GM23338 (cell line): ENCODE results near the gene UBE2H. TPM values are rescaled to one million over a fixed set of nuclear protein-coding genes. Genes with fewer than 3 reads are reported as not detected.

Experiments used
- ATAC-seq: fragments of 200-7000 bp; cut with Tn5 transposase; 3 replicates; pipeline ENCODE4 v1.9.1; 2020
- DNase-seq: peaks from one replicate; pipeline ENCODE4 v3.0.0-alpha.2; 2015; ENCODE audit warnings: low spot score
- H2AFZ ChIP-seq: fragments of 200-600 bp; sonication (generic); 2 replicates; pipeline ENCODE4 v1.8.0; 2016; ENCODE audit warnings: antibody characterized with exemption, mild to moderate bottlenecking, moderate library complexity
- H3F3A ChIP-seq: fragments of 200-600 bp; sonication (generic); replicated peaks from 2 replicates; pipeline ENCODE4 v1.8.0; 2017; ENCODE audit warnings: antibody characterized with exemption, mixed run types, low read depth
- H3K27ac ChIP-seq: fragments of 200-600 bp; sonication (generic); 2 replicates; pipeline ENCODE4 v1.6.1; 2016; ENCODE audit warnings: low read depth
- H3K27me3 ChIP-seq: fragments of 200-600 bp; sonication (generic); 2 replicates; pipeline ENCODE4 v1.8.0; 2016; ENCODE audit warnings: mild to moderate bottlenecking, mixed run types, moderate library complexity; ENCODE audit not compliant: insufficient read depth
- H3K36me3 ChIP-seq: fragments of 200-600 bp; sonication (generic); 2 replicates; pipeline ENCODE4 v1.8.0; 2016; ENCODE audit warnings: mild to moderate bottlenecking; ENCODE audit not compliant: insufficient read depth
- H3K4me1 ChIP-seq: fragments of 200-600 bp; sonication (generic); 2 replicates; pipeline ENCODE4 v1.8.0; 2016; ENCODE audit warnings: mild to moderate bottlenecking, moderate library complexity; ENCODE audit not compliant: insufficient read depth
- H3K4me2 ChIP-seq: fragments of 200-600 bp; sonication (generic); 2 replicates; pipeline ENCODE4 v1.7.1; 2017; ENCODE audit warnings: mixed run types
- H3K4me3 ChIP-seq: fragments of 200-600 bp; sonication (generic); 2 replicates; pipeline ENCODE4 v1.6.1; 2016; ENCODE audit warnings: mixed run types
- H3K79me2 ChIP-seq: fragments of 200-600 bp; sonication (generic); replicated peaks from 2 replicates; pipeline ENCODE4 v1.8.0; 2017; ENCODE audit warnings: mild to moderate bottlenecking; ENCODE audit not compliant: insufficient read depth
- H3K9me2 ChIP-seq: fragments of 200-600 bp; sonication (generic); 2 replicates; pipeline ENCODE4 v1.8.0; 2017; ENCODE audit not compliant: insufficient read depth
- H4K20me1 ChIP-seq: fragments of 200-600 bp; sonication (generic); replicated peaks from 2 replicates; pipeline ENCODE4 v1.8.0; 2017; ENCODE audit warnings: mild to moderate bottlenecking; ENCODE audit not compliant: insufficient read depth
- H3K27ac Mint-ChIP-seq: 2 replicates; pipeline ENCODE4 v1.8.0; 2020; ENCODE audit warnings: inconsistent platforms, mild to moderate bottlenecking, moderate library complexity, mixed read lengths
- H3K27me3 Mint-ChIP-seq: 3 replicates; pipeline ENCODE4 v1.8.0; 2022; ENCODE audit warnings: low read depth, mild to moderate bottlenecking, moderate library complexity, mixed read lengths, inconsistent platforms; ENCODE audit not compliant: insufficient read depth, poor library complexity
- H3K36me3 Mint-ChIP-seq: 3 replicates; pipeline ENCODE4 v1.8.0; 2021; ENCODE audit warnings: low read depth, mild to moderate bottlenecking, inconsistent platforms, moderate library complexity, mixed read lengths
- H3K4me1 Mint-ChIP-seq: 3 replicates; pipeline ENCODE4 v1.8.0; 2020; ENCODE audit warnings: mild to moderate bottlenecking, inconsistent platforms, mixed read lengths
- H3K4me3 Mint-ChIP-seq: 3 replicates; pipeline ENCODE4 v1.8.0; 2021; ENCODE audit warnings: moderate library complexity, mild to moderate bottlenecking, inconsistent platforms, mixed read lengths
- H3K9me3 Mint-ChIP-seq: 3 replicates; pipeline ENCODE4 v1.8.0; 2020; ENCODE audit warnings: moderate library complexity, mild to moderate bottlenecking, inconsistent platforms, mixed read lengths
- CREB1 ChIP-seq: fragments of 250-450 bp; sonication (Bioruptor Pico); IDR thresholded peaks from 2 replicates; pipeline ENCODE4 v1.5.0; 2020; ENCODE audit warnings: low read depth, mild to moderate bottlenecking, moderate library complexity
- EZH2 ChIP-seq: fragments of 200-600 bp; sonication (generic); IDR thresholded peaks from one replicate; pipeline ENCODE4 v1.8.0; 2017; ENCODE audit warnings: antibody characterized with exemption, mild to moderate bottlenecking, low read depth; ENCODE audit not compliant: unreplicated experiment
- EZH2phosphoT487 ChIP-seq: fragments of 200-600 bp; sonication (generic); IDR thresholded peaks from one replicate; pipeline ENCODE4 v1.8.1; 2018; ENCODE audit warnings: antibody characterized with exemption; ENCODE audit not compliant: unreplicated experiment
- JUNB ChIP-seq: IDR thresholded peaks from one replicate; pipeline ENCODE4 v1.6.1; 2016; ENCODE audit warnings: antibody characterized with exemption; ENCODE audit not compliant: unreplicated experiment
- NANOG ChIP-seq: IDR thresholded peaks from 2 replicates; pipeline ENCODE4 v1.6.1; 2016; ENCODE audit warnings: antibody characterized with exemption, borderline replicate concordance
- POLR2AphosphoS5 ChIP-seq: IDR thresholded peaks from 2 replicates; pipeline ENCODE4 v1.6.1; 2016; ENCODE audit warnings: antibody characterized with exemption, low read depth
- STAT1 ChIP-seq: IDR thresholded peaks from one replicate; pipeline ENCODE4 v1.6.1; 2016; ENCODE audit warnings: antibody characterized with exemption; ENCODE audit not compliant: unreplicated experiment
- ZNF114 ChIP-seq: fragments of 250-450 bp; sonication (Bioruptor Pico); IDR thresholded peaks from 2 replicates; pipeline ENCODE4 v1.5.0; 2020; ENCODE audit warnings: mild to moderate bottlenecking, moderate library complexity
- ZNF331 ChIP-seq: fragments of 250-450 bp; sonication (Bioruptor Pico); IDR thresholded peaks from 2 replicates; pipeline ENCODE4 v1.5.0; 2020; ENCODE audit warnings: low read depth, mild to moderate bottlenecking, moderate library complexity
- polyA plus RNA-seq: library from polyadenylated mRNA; unstranded; fragments of >200 nt; fragmentation: Nextera tagmentation; extraction: Ambion mirVana; gene quantifications from 2 replicates; pipeline ENCODE4 v1.2.1, GENCODE V29; 2016
- total RNA-seq: library from RNA; depleted of rRNA; stranded (reverse); fragments of >200 nt; shearing (Covaris generic); gene quantifications from 2 replicates; pipeline ENCODE4 v1.2.3, GENCODE V29; 2014
- TF ChIP-seq, protein P1 (sequence below): fragments of 250-450 bp; sonication (Bioruptor Pico); IDR thresholded peaks from 2 replicates; pipeline ENCODE4 v1.5.0; 2020; ENCODE audit warnings: mild to moderate bottlenecking, moderate library complexity
- TF ChIP-seq, protein P2 (sequence below): IDR thresholded peaks from 2 replicates; pipeline ENCODE4 v1.6.1; 2016; ENCODE audit warnings: antibody characterized with exemption
- TF ChIP-seq, protein P3 (sequence below): IDR thresholded peaks from one replicate; pipeline ENCODE4 v1.6.1; 2018; ENCODE audit warnings: antibody characterized with exemption; ENCODE audit not compliant: unreplicated experiment
- TF ChIP-seq, protein P4 (sequence below), 2 experiments: fragments of 200-600 bp in 1 of 2; sonication (generic) in 1 of 2; conservative IDR thresholded peaks; 2 replicates each; pipeline versions ENCODE4 v1.5.1 to v1.6.1; 2016 to 2017; ENCODE audit warnings: antibody characterized with exemption in 2 of 2, low read depth in 2 of 2, mild to moderate bottlenecking in 2 of 2, moderate library complexity in 1 of 2

Gene UBE2H
- total and polyA plus RNA-seq, 2 experiments from 2014 or later: 40.8 to 86.5 TPM

DNA sequence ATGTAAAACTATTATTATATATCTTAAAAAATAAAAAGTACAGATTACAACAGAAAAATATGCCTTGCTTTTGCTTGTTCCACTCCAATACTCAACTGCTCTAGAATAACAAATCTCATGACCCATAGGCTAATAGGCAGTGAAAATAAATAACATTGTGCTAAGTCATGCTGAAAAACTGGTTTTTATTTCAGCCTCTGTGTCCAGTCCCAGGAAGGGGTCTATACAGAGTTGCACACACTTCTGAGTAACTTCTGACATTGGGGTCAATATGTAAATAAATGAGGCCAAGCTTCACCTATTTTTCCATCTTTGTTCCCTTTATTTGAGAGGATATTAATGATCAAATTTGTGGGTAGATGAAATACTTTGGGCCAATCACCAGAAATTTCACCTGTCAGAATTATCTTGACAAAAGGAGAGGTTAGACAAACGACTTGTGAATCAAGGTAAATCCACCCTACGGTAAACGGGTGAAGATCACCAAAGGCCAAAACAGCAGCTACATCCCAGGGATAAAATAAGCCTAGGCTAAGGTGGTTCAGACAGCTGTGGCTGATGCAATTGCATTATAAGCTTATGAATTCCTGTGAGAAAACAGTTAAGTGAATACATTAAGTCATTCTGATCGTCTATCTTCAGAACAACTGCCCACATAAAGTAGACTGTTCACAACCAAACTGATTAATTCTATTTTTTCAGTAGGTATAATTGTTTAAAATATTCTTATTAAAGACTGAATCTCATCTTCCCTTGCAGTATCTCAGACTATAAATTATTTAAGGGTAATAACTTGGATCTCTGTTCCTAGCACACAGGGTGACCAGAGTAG is 87.5 kb downstream of the UBE2H start:
- Mint-ChIP-seq H3K36me3 (peaks cover 5% of the 10 kb centered on the region; the same call in 2 of the 3 replicates), H3K4me1 (peaks cover 46% of the 10 kb centered on the region), H3K27me3 (peaks cover 2% of the 10 kb centered on the region), H3K27ac (peak overlapping the region; percentile 47; the same call in 1 of the 2 replicates), H3K4me3 (no peak overlapping the region), H3K9me3 (no peaks in the 10 kb centered on the region; the same call in 2 of the 3 replicates)
- Histone ChIP-seq H4K20me1 (peaks cover 13% of the 10 kb centered on the region; the same call in 1 of the 2 replicates), H3K27ac (peak overlapping the region; percentile 56; the same call in 1 of the 2 replicates), H3K27me3 (no peaks in the 10 kb centered on the region), H3K4me1 (peaks cover 18% of the 10 kb centered on the region), H2AFZ (no peak overlapping the region), H3K9me2 (no peaks in the 10 kb centered on the region), H3K36me3 (0 out of 2 replicates have a peak, but pooled peaks cover 3% of the 10 kb centered on the region), H3K4me3 (no peak overlapping the region), H3K79me2 (peaks cover 73% of the 10 kb centered on the region), H3F3A (no peaks in the 10 kb centered on the region), H3K4me2 (no peak overlapping the region)
- DNase-seq (no peak), ATAC-seq (no peak)
- TF ChIP-seq, protein P1, sequence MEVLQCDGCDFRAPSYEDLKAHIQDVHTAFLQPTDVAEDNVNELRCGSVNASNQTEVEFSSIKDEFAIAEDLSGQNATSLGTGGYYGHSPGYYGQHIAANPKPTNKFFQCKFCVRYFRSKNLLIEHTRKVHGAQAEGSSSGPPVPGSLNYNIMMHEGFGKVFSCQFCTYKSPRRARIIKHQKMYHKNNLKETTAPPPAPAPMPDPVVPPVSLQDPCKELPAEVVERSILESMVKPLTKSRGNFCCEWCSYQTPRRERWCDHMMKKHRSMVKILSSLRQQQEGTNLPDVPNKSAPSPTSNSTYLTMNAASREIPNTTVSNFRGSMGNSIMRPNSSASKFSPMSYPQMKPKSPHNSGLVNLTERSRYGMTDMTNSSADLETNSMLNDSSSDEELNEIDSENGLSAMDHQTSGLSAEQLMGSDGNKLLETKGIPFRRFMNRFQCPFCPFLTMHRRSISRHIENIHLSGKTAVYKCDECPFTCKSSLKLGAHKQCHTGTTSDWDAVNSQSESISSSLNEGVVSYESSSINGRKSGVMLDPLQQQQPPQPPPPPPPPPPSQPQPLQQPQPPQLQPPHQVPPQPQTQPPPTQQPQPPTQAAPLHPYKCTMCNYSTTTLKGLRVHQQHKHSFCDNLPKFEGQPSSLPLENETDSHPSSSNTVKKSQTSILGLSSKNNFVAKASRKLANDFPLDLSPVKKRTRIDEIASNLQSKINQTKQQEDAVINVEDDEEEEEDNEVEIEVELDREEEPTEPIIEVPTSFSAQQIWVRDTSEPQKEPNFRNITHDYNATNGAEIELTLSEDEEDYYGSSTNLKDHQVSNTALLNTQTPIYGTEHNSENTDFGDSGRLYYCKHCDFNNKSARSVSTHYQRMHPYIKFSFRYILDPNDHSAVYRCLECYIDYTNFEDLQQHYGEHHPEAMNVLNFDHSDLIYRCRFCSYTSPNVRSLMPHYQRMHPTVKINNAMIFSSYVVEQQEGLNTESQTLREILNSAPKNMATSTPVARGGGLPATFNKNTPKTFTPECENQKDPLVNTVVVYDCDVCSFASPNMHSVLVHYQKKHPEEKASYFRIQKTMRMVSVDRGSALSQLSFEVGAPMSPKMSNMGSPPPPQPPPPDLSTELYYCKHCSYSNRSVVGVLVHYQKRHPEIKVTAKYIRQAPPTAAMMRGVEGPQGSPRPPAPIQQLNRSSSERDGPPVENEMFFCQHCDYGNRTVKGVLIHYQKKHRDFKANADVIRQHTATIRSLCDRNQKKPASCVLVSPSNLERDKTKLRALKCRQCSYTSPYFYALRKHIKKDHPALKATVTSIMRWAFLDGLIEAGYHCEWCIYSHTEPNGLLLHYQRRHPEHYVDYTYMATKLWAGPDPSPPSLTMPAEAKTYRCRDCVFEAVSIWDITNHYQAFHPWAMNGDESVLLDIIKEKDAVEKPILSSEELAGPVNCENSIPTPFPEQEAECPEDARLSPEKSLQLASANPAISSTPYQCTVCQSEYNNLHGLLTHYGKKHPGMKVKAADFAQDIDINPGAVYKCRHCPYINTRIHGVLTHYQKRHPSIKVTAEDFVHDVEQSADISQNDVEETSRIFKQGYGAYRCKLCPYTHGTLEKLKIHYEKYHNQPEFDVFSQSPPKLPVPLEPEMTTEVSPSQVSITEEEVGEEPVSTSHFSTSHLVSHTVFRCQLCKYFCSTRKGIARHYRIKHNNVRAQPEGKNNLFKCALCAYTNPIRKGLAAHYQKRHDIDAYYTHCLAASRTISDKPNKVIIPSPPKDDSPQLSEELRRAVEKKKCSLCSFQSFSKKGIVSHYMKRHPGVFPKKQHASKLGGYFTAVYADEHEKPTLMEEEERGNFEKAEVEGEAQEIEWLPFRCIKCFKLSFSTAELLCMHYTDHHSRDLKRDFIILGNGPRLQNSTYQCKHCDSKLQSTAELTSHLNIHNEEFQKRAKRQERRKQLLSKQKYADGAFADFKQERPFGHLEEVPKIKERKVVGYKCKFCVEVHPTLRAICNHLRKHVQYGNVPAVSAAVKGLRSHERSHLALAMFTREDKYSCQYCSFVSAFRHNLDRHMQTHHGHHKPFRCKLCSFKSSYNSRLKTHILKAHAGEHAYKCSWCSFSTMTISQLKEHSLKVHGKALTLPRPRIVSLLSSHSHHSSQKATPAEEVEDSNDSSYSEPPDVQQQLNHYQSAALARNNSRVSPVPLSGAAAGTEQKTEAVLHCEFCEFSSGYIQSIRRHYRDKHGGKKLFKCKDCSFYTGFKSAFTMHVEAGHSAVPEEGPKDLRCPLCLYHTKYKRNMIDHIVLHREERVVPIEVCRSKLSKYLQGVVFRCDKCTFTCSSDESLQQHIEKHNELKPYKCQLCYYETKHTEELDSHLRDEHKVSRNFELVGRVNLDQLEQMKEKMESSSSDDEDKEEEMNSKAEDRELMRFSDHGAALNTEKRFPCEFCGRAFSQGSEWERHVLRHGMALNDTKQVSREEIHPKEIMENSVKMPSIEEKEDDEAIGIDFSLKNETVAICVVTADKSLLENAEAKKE: no peak
- TF ChIP-seq EZH2: no peak
- TF ChIP-seq EZH2phosphoT487: no peak
- TF ChIP-seq, protein P2, sequence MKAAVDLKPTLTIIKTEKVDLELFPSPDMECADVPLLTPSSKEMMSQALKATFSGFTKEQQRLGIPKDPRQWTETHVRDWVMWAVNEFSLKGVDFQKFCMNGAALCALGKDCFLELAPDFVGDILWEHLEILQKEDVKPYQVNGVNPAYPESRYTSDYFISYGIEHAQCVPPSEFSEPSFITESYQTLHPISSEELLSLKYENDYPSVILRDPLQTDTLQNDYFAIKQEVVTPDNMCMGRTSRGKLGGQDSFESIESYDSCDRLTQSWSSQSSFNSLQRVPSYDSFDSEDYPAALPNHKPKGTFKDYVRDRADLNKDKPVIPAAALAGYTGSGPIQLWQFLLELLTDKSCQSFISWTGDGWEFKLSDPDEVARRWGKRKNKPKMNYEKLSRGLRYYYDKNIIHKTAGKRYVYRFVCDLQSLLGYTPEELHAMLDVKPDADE: no peak
- TF ChIP-seq ZNF114: no peak
- TF ChIP-seq, protein P3, sequence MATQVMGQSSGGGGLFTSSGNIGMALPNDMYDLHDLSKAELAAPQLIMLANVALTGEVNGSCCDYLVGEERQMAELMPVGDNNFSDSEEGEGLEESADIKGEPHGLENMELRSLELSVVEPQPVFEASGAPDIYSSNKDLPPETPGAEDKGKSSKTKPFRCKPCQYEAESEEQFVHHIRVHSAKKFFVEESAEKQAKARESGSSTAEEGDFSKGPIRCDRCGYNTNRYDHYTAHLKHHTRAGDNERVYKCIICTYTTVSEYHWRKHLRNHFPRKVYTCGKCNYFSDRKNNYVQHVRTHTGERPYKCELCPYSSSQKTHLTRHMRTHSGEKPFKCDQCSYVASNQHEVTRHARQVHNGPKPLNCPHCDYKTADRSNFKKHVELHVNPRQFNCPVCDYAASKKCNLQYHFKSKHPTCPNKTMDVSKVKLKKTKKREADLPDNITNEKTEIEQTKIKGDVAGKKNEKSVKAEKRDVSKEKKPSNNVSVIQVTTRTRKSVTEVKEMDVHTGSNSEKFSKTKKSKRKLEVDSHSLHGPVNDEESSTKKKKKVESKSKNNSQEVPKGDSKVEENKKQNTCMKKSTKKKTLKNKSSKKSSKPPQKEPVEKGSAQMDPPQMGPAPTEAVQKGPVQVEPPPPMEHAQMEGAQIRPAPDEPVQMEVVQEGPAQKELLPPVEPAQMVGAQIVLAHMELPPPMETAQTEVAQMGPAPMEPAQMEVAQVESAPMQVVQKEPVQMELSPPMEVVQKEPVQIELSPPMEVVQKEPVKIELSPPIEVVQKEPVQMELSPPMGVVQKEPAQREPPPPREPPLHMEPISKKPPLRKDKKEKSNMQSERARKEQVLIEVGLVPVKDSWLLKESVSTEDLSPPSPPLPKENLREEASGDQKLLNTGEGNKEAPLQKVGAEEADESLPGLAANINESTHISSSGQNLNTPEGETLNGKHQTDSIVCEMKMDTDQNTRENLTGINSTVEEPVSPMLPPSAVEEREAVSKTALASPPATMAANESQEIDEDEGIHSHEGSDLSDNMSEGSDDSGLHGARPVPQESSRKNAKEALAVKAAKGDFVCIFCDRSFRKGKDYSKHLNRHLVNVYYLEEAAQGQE: no peak
- TF ChIP-seq POLR2AphosphoS5: no peak
- TF ChIP-seq JUNB: no peak
- no peak for TF ChIP-seq CREB1
- TF ChIP-seq, protein P4, sequence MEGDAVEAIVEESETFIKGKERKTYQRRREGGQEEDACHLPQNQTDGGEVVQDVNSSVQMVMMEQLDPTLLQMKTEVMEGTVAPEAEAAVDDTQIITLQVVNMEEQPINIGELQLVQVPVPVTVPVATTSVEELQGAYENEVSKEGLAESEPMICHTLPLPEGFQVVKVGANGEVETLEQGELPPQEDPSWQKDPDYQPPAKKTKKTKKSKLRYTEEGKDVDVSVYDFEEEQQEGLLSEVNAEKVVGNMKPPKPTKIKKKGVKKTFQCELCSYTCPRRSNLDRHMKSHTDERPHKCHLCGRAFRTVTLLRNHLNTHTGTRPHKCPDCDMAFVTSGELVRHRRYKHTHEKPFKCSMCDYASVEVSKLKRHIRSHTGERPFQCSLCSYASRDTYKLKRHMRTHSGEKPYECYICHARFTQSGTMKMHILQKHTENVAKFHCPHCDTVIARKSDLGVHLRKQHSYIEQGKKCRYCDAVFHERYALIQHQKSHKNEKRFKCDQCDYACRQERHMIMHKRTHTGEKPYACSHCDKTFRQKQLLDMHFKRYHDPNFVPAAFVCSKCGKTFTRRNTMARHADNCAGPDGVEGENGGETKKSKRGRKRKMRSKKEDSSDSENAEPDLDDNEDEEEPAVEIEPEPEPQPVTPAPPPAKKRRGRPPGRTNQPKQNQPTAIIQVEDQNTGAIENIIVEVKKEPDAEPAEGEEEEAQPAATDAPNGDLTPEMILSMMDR (conservative IDR thresholded peaks at IDR 0.05; ENCODE audit: low read depth in 2 of 2): no peak
- TF ChIP-seq ZNF331 (CRISPR knock-in tag): no peak
- no peak for TF ChIP-seq STAT1
- no peak for TF ChIP-seq NANOG
